Loucy (cell line): ENCODE measurements around the gene DGKB.

Source experiments
- EZH2phosphoT487 ChIP-seq: fragments of 200-600 bp; IDR thresholded peaks from 2 replicates; pipeline ENCODE4 v1.6.1; 2018; ENCODE audit warnings: antibody characterized with exemption, mild to moderate bottlenecking, moderate library complexity, borderline replicate concordance
- TF ChIP-seq, protein P1 (sequence below): fragments of 200-600 bp; sonication (generic); conservative IDR thresholded peaks from 2 replicates; pipeline ENCODE4 v1.5.1; 2014; ENCODE audit warnings: mild to moderate bottlenecking, antibody characterized with exemption, low read length

DNA sequence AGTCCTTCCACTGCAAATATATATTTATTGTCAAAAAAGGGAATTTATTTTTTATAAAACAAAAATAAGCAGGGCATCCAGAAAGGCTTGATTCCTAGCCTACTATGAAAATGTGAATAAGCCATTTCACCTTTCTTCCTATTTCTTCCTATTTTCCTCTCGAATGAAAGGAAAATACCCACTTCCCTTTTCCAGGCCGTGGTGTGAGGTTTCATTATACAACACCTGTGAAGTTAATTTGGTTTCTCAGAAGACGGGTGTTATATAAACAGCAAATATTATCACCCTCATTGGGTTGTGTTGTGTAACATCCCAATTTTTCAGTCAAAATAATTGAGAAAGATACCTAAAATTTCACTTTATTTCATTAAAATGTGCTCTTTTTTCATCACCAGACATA lies 214.3 kb downstream of the DGKB start:
- no peak for TF ChIP-seq EZH2phosphoT487
- TF ChIP-seq, protein P1, sequence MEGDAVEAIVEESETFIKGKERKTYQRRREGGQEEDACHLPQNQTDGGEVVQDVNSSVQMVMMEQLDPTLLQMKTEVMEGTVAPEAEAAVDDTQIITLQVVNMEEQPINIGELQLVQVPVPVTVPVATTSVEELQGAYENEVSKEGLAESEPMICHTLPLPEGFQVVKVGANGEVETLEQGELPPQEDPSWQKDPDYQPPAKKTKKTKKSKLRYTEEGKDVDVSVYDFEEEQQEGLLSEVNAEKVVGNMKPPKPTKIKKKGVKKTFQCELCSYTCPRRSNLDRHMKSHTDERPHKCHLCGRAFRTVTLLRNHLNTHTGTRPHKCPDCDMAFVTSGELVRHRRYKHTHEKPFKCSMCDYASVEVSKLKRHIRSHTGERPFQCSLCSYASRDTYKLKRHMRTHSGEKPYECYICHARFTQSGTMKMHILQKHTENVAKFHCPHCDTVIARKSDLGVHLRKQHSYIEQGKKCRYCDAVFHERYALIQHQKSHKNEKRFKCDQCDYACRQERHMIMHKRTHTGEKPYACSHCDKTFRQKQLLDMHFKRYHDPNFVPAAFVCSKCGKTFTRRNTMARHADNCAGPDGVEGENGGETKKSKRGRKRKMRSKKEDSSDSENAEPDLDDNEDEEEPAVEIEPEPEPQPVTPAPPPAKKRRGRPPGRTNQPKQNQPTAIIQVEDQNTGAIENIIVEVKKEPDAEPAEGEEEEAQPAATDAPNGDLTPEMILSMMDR = no peak
